ENCODE results near the gene SHISA3.

Gene SHISA3

GRCh38 chr4:42396361-42396751 lies 932 bp upstream of the SHISA3 start:
- POLR2A ChIA-PET, result no interaction called here
- Histone ChIP-seq H3K27ac (ENCODE audit: extremely low read depth, low read depth, low read length) (no peak overlapping the region), H3K4me1 (ENCODE audit: control insufficient read depth, insufficient read depth, low read length) (no peaks in the 10 kb centered on the region), H3K36me3 (ENCODE audit: control insufficient read depth in 2 of 2, insufficient read depth in 1 of 2, low read length in 2 of 2) (no peaks in the 10 kb centered on the region), H3K9me3 (ENCODE audit: control insufficient read depth, insufficient read depth, low read depth, low read length) (no peaks in the 10 kb centered on the region), H3K4me3 (ENCODE audit: low read depth, low read length) (no peak overlapping the region)
- TF ChIP-seq ZBTB49 (tag by site-specific recombination; IDR thresholded peaks at IDR 0.05; ENCODE audit: low read depth) (no peak), SP2 (tag by site-specific recombination; IDR thresholded peaks at IDR 0.05) (no peak), ZNF626 (tag by site-specific recombination; IDR thresholded peaks at IDR 0.05) (no peak), ZNF146 (tag by site-specific recombination; IDR thresholded peaks at IDR 0.05) (no peak), ZNF155 (tag by site-specific recombination; IDR thresholded peaks at IDR 0.05) (no peak), ZNF423 (tag by site-specific recombination; IDR thresholded peaks at IDR 0.05) (no peak)
- CTCF ChIA-PET, result no interaction called here

- CTCF ChIA-PET, result interaction anchor here (0.6 kb wide), 1 partner anchor 13 kb away, joined by 3 read pairs; no protein-coding TSS in a partner anchor
- H3K27ac ChIP-seq (ENCODE audit: extremely low read depth, low read depth, low read length), result no peak overlapping the region; the same call in 1 of the 2 replicates
- no peaks in the 10 kb centered on the region for H3K9me3 ChIP-seq (ENCODE audit: control insufficient read depth, insufficient read depth, low read depth, low read length)
- POLR2A ChIA-PET, result no interaction called here
- no peaks in the 10 kb centered on the region for H3K36me3 ChIP-seq (ENCODE audit: control insufficient read depth in 2 of 2, insufficient read depth in 1 of 2, low read length in 2 of 2)
- H3K4me1 ChIP-seq (ENCODE audit: control insufficient read depth, insufficient read depth, low read length), result no peaks in the 10 kb centered on the region
- H3K4me3 ChIP-seq (ENCODE audit: low read depth, low read length), result peak overlapping the region; percentile 48
- TF ChIP-seq PRDM6 (tag by site-specific recombination; IDR thresholded peaks at IDR 0.05) (no peak), REST (tag by site-specific recombination; IDR thresholded peaks at IDR 0.05) (no peak), ZNF311 (tag by site-specific recombination; IDR thresholded peaks at IDR 0.05; ENCODE audit: borderline replicate concordance) (no peak), ZNF366 (tag by site-specific recombination; conservative IDR thresholded peaks at IDR 0.05) (no peak), ZIC2 (tag by site-specific recombination; IDR thresholded peaks at IDR 0.05) (peak; percentile 80), ZSCAN5A (tag by site-specific recombination; IDR thresholded peaks at IDR 0.05) (no peak), ZNF335 (tag by site-specific recombination; conservative IDR thresholded peaks at IDR 0.05) (peak; percentile 46; the same call in 1 of the 2 replicates), KLF8 (tag by site-specific recombination; IDR thresholded peaks at IDR 0.05) (no peak), KLF16 (tag by site-specific recombination; IDR thresholded peaks at IDR 0.05) (no peak), ZNF785 (tag by site-specific recombination; IDR thresholded peaks at IDR 0.05) (no peak), ZNF10 (tag by site-specific recombination; IDR thresholded peaks at IDR 0.05) (no peak), ZNF596 (tag by site-specific recombination; IDR thresholded peaks at IDR 0.05) (no peak), ZXDB (tag by site-specific recombination; IDR thresholded peaks at IDR 0.05) (0 out of 2 replicates have a peak, but pooled peaks have one; percentile 15), ZNF513 (tag by site-specific recombination; IDR thresholded peaks at IDR 0.05) (no peak), ZNF610 (tag by site-specific recombination; IDR thresholded peaks at IDR 0.05; ENCODE audit: borderline replicate concordance) (no peak), ZNF132 (tag by site-specific recombination; IDR thresholded peaks at IDR 0.05; ENCODE audit: borderline replicate concordance) (no peak), INSM2 (tag by site-specific recombination; IDR thresholded peaks at IDR 0.05) (no peak)
Observed at GRCh38 chr4:42397635-42398170, 415 bp downstream of the SHISA3 start.
